HFFc6 (cell line): ENCODE measurements around the gene KCNMA1. TPM values are rescaled to one million over a fixed set of nuclear protein-coding genes. Genes with fewer than 3 reads are reported as not detected.

Experiments used
- DNase-seq: peaks from one replicate; pipeline ENCODE4 v3.0.0-alpha.2; 2018
- H3K27ac Mint-ChIP-seq: 2 replicates; pipeline ENCODE4 v1.8.0; 2020; ENCODE audit warnings: mild to moderate bottlenecking, mixed read lengths
- H3K27me3 Mint-ChIP-seq: 2 replicates; pipeline ENCODE4 v1.8.0; 2021; ENCODE audit warnings: mild to moderate bottlenecking, moderate library complexity, mixed read lengths; ENCODE audit not compliant: insufficient read depth
- H3K36me3 Mint-ChIP-seq: 2 replicates; pipeline ENCODE4 v1.8.0; 2021; ENCODE audit warnings: low read depth, mixed read lengths
- H3K4me1 Mint-ChIP-seq: 2 replicates; pipeline ENCODE4 v1.8.0; 2020; ENCODE audit warnings: low read depth, mixed read lengths
- H3K4me3 Mint-ChIP-seq: 2 replicates; pipeline ENCODE4 v1.8.0; 2020; ENCODE audit warnings: mild to moderate bottlenecking, moderate library complexity, mixed read lengths
- H3K9me3 Mint-ChIP-seq: 2 replicates; pipeline ENCODE4 v1.8.0; 2020; ENCODE audit warnings: mild to moderate bottlenecking, mixed read lengths
- CTCF ChIP-seq: fragments of 200-600 bp; sonication (generic); IDR thresholded peaks from 2 replicates; pipeline ENCODE4 v1.5.0; 2021; ENCODE audit warnings: antibody characterized with exemption, mild to moderate bottlenecking
- total RNA-seq, 6 experiments: library from RNA; stranded (reverse); fragmentation: NEBNext Ultra II Directional; extraction: Animal tissue kit (Norgen Biotek cat#: 25700); gene quantifications; 2 replicates in 1 of 6; 3 replicates in 5 of 6; pipeline ENCODE4 v1.2.3, GENCODE V29; 2021

KCNMA1 gene
- total RNA-seq, 6 experiments from 2014 or later = 87.1 to 191 (median 93.5) TPM

DNA sequence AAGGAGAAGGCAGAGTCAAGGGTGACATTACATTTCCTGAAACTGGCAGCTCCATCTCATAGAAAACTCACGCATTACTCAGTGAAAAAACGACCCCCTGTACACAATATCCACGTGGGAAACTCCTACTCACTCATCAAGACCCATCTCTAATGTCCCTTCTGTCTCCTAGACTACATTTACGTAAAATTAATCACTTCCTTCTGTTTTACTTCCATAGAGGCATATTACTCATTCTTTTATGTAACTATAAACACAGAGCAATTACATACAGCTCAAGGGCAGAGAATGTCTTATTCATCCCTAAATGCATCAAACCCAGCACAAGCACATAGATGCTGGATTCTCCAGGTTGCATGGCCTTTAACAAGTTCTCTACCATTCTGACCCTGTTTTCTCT, 281.8 kb downstream of the KCNMA1 start:
- DNase-seq = peak; percentile 95
- peak overlapping the region; percentile 99 for H3K27ac Mint-ChIP-seq
- TF ChIP-seq CTCF = no peak
- H3K36me3 Mint-ChIP-seq = peaks cover 8% of the 10 kb centered on the region
- H3K27me3 Mint-ChIP-seq = peaks cover 5% of the 10 kb centered on the region; the same call in 1 of the 2 replicates
- H3K4me1 Mint-ChIP-seq = peaks cover 96% of the 10 kb centered on the region
- H3K4me3 Mint-ChIP-seq = peak overlapping the region; percentile 39
- H3K9me3 Mint-ChIP-seq = no peaks in the 10 kb centered on the region

- peak overlapping the region; percentile 78; the same call in 1 of the 2 replicates for H3K4me3 Mint-ChIP-seq
- H3K27ac Mint-ChIP-seq = peak overlapping the region; percentile 93
- H3K4me1 Mint-ChIP-seq = peaks cover 85% of the 10 kb centered on the region
- peak; percentile 25 for DNase-seq
- no peak for TF ChIP-seq CTCF
- no peaks in the 10 kb centered on the region for H3K9me3 Mint-ChIP-seq
- H3K27me3 Mint-ChIP-seq = no peaks in the 10 kb centered on the region; the same call in 1 of the 2 replicates
- H3K36me3 Mint-ChIP-seq = peaks cover 25% of the 10 kb centered on the region
These were observed 286.2 kb downstream of the KCNMA1 start for GRCh38 chr10:77351386-77351785.

DNA sequence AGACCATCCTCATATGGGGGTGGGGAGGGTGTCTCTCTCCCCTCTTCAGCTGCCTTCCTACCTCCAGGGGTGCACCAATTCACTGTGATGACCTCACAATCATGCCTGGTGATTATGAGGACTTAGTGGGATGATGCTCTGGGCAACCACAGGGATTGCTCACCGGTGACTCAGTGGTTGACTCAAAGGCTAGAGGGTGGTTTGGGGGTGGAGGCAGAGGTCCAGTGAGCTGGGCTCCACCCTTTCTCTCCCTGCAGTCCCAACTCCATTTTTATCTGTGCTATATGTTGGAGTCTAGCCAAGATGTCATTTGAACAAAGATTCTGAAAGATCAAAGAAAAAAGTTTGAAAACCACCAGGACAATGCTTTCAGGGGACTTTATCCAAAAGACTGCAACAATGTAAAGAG, 286.9 kb downstream of the KCNMA1 start:
- Mint-ChIP-seq H3K4me1 (peaks cover 78% of the 10 kb centered on the region), H3K9me3 (no peaks in the 10 kb centered on the region), H3K4me3 (peak overlapping the region; percentile 78), H3K36me3 (peaks cover 27% of the 10 kb centered on the region), H3K27ac (peak overlapping the region; percentile 93), H3K27me3 (no peaks in the 10 kb centered on the region)
- DNase-seq = peak; percentile 99
- peak; percentile 32; the same call in 1 of the 2 replicates for TF ChIP-seq CTCF

DNA sequence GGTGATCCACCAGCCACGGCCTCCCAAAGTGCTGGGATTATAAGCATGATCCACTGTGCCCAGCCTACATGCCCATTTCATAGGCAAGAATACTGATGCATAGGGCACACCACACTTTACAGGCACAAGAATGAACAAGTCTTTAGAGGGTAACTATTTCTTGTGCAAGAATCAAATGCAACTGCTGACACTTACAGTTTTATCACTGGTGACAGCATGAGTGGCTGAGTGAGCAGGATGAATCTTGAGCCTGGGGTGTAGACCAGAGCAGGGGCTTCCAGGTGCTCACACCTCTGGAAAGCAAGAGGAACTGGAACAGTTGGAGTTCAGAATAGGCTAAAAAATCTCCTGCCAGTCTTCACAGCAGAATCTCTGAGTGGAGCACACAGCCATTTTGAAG, 287.5 kb downstream of the KCNMA1 start:
- Mint-ChIP-seq H3K4me3 (peak overlapping the region; percentile 78; the same call in 1 of the 2 replicates), H3K9me3 (no peaks in the 10 kb centered on the region), H3K27me3 (no peaks in the 10 kb centered on the region), H3K4me1 (peaks cover 72% of the 10 kb centered on the region), H3K27ac (peak overlapping the region; percentile 93), H3K36me3 (peaks cover 27% of the 10 kb centered on the region)
- DNase-seq = no peak
- TF ChIP-seq CTCF = no peak

GRCh38 chr10:77349226-77349625, 288.4 kb downstream of the KCNMA1 start:
- Mint-ChIP-seq H3K36me3 (peaks cover 24% of the 10 kb centered on the region), H3K27me3 (no peaks in the 10 kb centered on the region), H3K4me1 (peaks cover 63% of the 10 kb centered on the region), H3K9me3 (no peaks in the 10 kb centered on the region), H3K4me3 (peak overlapping the region; percentile 55), H3K27ac (peak overlapping the region; percentile 93)
- no peak for DNase-seq
- TF ChIP-seq CTCF = no peak

- Mint-ChIP-seq H3K27me3 (no peaks in the 10 kb centered on the region), H3K4me1 (peaks cover 62% of the 10 kb centered on the region), H3K36me3 (peaks cover 28% of the 10 kb centered on the region), H3K4me3 (peak overlapping the region; percentile 55), H3K27ac (peak overlapping the region; percentile 93), H3K9me3 (no peaks in the 10 kb centered on the region)
- no peak for TF ChIP-seq CTCF
- DNase-seq = no peak
These were observed 288.9 kb downstream of the KCNMA1 start for GRCh38 chr10:77348751-77349150.
